Activated CD4-positive, CD25-positive, alpha-beta regulatory T cell treated with anti-CD3 and anti-CD28 coated beads, Interleukin-2, amount 50 U/mL, for 72 hours (primary cell): Measurements from ENCODE around the gene CAMKMT.

Experiments used
- DNase-seq: peaks from one replicate; pipeline ENCODE4 v3.0.0; 2021

The CAMKMT gene

DNA sequence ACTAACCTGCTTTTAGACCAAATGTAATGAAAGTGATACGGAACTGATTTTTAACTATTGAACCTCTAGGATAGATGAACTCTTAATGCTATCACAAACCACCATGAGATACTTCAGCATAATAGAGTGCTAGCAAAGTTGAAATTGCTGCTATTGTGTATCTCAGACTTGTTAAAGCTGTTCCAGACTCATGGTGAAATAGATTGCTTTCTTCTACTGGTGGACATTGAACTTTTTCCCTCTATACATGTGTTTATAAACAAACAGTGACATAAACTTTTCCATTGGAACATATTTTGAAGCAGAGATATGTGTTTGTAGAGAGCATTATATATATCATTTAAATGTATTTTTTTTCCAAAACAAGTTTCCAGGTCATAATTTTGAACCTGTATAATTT, 157.3 kb downstream of the CAMKMT start:
- DNase-seq, result no peak

DNA sequence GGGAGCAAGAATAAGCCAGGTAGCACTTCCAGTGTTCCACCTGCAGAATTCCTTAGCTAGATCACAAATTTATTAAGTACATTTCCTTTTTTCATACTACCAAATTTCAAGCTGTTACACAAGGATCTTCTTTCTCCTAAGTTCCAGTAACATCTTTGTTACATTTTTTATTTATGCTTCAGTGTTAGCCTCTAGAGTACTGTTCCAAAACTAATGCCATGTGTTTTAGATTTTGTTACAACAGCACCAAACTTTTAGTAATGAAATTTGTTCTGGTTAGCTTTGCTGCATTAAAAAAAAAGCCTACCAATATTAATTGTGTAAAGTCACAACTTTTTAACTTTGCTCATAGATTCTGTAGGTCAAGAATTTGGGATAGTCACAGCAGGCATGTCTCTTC, 161.1 kb downstream of the CAMKMT start:
- no peak for DNase-seq

DNA sequence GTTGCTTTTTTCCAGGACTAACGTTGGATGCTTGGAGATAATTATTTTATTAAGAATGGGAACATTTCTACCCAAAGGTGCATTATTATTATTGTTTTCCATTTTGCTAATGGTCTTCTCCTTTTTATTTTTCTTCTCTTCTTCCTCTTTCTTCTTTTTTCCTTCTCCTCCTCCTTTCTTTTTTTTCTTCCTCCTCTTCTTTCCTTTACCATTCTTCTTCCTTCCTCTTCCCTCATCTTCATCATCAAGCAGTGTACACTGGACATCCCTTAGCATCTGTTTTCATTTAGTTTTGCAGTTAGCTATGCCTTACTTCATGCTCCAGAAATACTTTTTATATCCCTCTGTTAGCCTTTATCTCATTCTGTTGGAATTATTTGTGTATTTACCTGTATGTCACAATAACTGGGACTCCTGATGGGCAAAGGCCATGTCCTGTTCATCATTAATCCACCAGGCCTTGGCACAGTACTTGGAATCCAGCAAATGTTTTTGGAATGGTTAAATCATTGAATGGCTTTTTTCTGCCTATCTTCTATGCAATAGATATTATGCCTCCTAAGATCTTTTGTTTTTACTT, 162.7 kb downstream of the CAMKMT start:
- no peak for DNase-seq

DNA sequence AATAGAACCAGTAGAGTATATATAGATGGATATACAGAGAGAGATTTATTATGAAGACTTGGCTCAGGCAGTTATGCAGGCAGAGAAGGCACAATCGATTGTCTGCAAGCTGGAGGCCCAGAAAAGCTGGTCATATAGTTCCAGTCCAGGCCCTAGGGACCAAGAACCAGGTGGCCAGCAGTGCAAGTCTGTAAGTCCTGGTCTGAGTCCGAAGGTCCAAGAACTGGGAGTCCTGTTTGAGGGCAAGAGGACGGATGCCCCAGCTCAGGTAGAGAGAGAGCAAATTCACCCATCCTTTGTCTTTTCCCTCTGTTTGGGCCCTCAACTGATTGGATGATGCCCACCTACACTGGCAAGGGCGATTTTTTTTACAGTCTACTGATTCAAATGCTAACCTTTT, 164.6 kb downstream of the CAMKMT start:
- DNase-seq, result no peak

DNA sequence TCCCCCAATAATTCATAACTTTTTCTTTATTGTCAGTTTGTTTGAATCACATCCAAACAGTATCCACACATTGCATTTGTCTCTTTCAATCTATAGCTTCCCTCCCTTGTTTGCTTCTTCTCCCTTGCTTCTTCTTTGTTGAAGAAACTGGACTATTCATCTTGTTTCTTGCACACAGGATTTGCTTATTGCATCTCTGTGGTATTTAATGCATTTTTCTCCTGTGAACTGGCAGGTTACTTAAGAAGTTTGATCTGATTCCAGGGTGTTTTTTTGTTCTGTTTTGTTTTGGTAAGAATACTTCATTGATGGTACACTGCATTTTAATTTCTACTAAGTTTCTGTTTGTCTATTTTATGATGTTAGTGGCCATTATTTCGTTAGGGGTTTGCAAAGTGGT, 166.8 kb downstream of the CAMKMT start:
- DNase-seq, result no peak

DNA sequence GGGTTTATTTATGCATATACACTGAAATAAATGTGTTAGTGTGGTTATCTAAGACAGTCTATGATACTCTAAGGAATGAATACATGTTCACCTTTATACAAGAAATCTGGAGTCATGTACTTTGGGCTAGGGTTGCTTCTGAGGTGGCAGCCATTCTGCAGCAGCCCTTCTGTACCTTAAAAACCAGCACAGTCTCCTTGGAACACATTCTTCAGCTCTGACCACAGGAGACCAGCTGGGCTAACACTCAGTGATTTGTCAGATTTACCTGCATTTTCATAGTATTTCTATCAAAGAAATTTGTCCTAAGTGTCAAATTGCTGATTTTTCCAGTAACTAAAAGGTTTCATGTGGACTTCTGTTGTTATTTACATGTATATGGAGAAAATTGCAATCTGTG, 167.7 kb downstream of the CAMKMT start:
- no peak for DNase-seq

DNA sequence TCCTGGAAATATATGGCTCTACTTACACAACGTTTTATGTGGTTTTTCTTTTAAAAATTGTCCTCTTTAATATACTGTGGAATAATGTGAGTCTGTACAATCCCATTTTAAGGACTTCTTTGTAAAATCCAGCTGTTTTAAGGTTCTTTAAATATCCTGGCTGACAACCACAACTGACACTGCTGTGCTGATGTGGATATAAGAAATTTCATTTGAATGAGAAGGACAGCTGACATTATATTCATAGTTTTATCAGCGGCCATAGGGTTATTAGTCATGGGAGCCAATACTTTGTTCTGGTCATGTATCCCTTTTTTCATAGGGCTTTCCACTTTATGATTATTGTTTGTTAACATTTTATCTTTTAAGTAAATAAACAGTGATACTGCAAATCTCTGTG, 169.5 kb downstream of the CAMKMT start:
- no peak for DNase-seq

DNA sequence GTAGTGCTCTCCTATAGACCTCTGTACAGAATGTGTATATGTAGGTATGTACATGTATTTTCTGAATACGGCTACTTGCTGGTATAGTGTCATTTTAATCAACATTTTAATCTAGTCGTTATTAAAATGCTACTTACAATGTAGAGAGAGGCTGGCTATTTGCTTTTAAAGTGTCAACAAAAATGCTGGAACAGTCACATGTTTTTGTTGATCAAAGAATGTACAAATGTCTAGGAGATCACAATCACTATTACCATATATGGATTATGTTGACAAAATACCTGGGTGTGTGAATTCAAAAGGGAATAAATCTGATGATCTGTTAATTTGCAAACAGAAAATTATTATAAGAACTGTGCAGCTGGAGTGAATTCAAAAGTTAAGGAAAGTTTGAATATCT, 170.3 kb downstream of the CAMKMT start:
- no peak for DNase-seq

DNA sequence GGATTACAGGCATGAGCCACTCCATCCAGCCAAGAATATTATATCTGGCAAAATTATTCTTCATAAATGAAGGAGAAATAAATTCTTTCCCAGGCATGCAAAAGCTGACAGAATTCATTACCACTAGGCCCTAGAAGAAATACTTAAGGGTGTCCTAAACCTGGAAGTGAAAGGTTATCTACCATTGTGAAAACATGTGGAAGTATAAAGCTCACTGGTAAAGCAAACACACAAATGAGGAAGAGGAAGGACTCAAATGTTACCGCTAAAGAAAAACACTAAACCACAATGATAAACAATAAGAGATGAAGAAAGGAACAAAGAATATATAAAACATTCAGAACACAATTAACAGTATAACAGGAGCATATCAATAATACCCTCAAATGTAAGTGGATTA, 171.8 kb downstream of the CAMKMT start:
- DNase-seq, result no peak

DNA sequence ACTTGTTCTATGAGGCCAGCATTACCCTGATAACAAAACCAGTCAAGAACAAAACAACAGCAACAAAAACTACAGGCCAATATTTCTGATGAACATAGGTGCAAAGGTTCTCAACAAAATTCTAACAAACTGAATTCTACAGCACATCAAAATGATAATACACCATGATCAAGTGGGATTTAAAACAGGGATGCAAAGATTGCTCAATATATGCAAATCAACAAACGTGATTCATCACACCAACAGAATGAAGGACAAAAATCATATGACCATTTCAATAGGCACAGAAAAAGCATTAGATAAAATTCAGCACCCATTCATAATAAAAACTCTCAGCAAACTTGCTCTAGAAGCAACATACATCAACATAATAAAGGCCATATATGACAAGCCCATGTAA, 173.6 kb downstream of the CAMKMT start:
- no peak for DNase-seq

DNA sequence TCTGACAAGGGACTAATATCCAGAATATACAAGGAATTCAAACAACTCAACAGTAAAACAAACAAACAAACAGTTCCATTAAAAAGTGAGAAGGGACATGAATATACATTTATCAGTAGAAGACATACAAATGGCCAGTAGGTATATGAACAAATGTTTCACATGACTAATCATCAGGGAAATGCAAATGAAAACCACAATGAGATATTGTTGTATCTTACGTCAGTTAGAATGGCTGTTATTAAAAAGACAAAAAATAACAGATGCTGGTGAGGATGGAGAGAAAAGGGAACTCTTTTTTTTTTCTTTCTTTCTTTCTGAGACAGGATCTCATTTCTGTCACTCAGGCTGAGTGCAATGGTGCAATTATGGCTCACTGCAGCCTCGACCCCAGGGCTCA, 175.5 kb downstream of the CAMKMT start:
- DNase-seq, result no peak

DNA sequence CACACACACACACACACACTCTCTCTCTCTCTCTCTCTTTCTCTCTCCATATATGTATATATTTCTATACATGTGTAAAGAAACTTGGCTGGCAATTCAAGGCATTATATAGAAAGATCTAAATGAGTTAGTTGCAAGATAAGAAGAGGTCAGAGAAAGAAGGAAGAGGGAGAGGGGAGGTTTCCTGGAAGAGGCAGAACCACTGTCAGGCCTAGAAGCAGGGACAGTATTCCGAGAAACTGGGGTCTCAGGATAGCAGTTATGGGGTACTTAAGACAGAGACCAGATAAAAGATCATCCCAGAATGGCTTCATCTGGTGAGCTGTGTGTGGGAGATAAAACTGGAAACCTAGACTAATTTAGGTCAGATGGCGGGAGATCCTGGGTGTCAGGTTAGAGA, 180.8 kb downstream of the CAMKMT start:
- DNase-seq, result no peak

DNA sequence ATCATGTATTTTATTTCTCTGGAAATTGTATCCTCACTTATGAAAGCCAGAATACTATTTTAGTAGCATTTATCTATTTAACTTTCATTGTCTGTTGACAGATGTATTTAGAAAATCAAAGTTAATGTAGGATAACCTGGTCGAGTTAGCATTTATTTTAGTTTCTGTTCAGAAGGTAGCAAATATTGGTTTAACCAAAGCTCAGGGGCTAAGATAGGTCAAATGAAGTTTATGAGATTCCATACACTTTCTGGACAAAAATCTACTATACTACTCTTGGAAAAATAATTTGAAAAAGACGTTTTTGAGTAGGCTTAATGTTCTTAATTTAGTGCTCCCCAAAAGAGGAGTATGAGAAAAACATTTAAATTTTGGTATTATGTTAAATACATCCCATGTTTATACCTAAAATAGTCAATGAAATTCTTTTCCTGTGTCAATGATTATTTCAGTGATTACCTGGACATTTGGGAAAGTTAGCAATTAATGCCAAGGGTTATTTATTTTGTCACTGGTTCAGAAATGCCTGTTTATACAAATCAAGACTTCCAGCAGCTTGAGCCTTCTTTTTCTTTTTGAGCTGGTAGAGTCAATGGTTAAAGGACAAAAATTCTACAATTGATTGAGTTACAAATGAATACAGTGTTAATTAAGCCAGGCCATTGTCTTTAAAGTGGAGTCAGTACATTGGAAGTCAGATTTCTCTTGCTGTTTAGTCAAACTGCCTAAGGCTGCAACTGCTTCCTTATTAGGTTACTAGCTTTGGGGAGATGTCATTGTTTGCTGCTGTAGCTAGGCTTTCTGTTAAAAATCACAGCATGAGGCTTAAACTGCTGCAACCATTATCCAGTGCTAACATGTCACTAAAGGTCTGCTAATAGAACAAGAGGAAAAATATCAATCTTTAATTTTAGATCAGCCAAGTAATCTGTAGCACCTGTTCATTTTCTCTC, 182.3 kb downstream of the CAMKMT start:
- DNase-seq, result no peak

DNA sequence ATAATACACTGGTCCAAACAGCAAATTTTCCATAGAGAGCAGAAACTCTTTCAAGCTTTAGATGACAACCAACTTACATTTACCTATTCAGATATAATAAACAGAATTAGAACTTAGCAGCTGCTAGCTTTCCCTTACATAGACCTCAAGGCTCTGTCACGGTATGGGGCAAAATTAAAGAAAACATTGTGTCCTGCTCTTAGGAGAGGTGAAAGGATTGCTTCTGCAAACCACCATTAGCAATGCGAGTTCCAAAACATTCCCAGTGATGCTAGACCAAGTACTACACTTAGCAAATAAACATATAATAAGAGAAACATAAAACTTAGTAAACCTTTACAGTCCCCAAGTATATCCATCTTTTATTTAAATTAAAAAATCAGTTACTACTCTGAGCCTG, 183.3 kb downstream of the CAMKMT start:
- no peak for DNase-seq

DNA sequence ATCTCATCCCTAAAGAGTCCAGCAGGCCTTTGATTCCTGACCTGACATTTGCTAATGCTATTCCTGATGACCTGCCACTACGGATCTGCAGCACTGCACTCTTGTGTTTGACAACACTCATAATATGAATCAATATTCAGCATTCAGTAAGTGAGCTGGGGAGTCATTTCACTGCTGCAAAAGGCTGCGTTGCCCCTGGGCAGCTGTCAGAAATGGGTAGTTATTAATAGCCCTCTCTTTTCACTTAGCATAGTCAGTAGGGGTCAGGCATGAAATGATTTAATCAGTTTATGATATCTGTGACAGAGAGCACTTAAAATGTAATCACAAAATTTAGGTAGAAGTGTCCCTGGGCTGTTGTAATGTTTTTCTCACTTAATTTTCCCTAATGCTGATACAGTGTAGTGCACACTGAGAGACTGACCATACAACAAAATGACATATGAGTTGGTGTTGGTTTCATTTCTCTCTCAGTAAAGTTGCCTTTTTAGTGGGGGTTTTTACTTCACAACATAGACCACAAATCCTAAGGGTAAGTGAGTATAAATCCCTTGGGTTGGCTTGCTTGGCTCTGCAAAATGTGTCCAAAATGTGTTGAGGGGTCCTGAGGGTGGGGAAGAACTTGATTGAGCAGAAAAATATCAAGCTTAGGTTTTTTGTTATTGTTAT, 184.8 kb downstream of the CAMKMT start:
- DNase-seq, result no peak

DNA sequence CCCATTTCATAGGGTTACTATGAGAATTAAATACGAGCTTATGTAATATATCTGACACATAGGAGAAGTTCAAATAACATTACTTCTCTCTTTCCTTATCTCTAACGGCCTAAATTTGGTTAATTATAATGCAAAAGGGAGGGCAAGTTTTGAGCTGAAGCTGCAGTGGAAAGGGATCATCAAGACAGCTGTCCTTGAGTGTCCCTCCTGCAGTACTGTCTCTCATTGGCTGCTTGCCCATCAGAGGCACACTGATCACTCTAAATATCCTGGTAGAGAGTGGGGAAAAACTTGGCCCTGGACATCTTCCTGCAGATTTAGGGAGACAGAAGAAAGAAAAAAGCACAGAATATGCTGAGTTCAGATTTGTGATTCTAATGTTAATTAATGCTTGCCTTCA, 186.0 kb downstream of the CAMKMT start:
- DNase-seq, result no peak

DNA sequence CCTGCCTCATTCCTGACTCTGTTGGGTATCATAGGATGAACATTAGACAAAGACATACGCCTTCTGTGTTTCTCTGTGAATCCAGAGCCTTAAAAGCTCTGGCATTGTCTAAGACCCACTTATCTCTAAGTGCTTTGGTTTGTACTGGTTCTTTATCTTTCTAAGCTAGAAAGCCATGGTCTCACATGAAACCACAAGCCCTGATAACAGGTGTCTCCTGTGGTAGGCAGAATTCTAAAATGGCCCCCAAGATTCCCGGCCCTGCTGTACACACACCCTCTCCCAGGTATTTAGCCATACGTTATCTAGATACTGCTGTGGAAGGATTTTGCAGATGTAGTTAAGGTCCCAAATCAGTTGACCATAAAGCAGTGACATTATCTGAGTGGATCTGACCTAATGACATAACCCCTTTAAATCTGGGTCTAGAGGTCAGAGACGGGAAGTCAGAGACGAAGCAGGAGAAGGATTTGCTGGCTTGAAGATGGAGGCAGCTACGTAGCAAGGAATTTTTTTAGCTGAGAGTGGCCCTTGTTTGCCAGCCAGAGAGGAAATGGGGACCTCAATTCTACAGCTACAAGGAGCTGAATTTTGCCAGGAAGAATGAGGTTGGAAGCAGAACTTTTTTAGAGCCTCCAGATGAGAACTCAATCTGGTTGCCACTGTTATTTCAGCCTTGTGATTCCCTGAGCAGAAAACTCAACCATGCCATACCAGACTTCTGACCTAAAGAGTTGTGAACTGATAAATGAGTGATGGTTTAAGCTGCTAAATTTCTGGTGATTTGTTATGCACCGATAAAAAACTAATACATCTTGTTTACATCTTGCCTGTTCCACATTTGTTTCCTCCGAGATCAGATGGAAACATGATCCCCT, 186.7 kb downstream of the CAMKMT start:
- no peak for DNase-seq

DNA sequence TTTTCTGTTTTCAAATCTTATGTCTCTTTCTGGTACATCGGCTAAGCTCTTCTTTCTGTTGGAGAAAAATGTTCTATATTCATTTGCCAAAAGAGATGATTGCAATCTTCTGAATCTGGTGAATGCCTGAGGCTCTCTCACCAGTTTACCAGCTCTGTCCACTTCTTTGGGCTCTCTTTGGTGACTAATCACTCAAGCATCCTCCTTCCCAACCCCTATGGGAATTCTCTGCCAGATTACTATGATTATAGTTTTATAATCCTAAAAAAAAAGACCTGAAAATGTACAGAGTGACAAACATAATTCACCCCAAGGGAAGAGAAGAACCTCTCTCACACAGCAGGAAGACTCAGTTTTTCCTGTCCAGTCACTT, 187.3 kb downstream of the CAMKMT start:
- no peak for DNase-seq

DNA sequence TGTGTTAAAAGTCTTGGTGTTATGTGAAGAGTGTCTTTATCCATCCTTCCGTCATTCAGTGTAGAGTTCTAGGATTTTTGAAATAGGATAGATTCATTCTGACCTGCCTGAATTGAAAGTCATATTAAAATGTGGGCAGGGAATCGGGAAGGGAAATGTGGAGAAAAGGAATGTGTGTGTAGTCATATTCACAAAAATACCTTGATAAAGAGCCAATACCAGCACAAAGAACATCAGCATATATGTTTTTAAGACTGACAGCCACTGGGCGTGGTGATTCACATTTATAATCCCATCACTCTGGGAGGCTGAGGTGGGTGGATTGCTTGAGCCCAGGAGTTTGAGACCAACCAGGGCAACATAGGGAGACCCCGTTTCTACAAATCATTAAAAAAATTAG, 188.1 kb downstream of the CAMKMT start:
- DNase-seq, result no peak

DNA sequence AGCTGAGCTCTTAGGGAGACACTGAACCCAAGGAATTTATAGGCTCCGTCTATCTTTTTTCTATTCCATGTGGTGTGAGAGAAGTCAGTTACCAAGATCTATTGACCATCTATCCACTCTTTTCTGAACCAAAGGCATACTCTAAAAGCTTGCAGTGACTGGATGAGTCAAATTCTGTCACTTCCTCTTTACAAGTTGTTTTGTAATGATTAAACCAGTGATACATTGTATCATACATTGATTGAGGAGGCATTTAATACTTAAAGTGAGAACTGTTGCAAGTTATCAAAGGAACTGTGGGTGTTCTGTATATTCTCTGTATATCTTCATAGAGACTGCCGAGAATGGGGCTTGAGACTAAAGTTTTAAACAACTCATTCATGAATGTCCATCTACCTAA, 188.8 kb downstream of the CAMKMT start:
- no peak for DNase-seq

DNA sequence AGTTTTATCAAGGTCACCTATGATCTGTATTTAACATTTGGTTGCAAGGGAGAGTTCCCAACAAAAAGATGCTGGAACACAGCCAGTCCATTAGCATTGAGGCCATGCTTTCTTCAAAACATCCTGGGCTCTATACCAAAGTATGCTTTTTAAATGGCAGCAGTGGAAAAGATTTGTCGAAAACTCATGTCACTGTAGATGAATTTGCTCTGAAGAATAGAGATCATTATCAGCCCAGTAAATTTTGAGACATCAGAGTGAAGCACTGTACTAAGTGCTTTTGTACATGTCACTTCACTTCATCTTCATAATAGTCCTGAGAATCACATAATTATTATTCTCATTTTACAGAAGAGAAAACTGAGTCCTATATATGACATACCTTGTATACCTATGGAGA, 189.8 kb downstream of the CAMKMT start:
- no peak for DNase-seq

DNA sequence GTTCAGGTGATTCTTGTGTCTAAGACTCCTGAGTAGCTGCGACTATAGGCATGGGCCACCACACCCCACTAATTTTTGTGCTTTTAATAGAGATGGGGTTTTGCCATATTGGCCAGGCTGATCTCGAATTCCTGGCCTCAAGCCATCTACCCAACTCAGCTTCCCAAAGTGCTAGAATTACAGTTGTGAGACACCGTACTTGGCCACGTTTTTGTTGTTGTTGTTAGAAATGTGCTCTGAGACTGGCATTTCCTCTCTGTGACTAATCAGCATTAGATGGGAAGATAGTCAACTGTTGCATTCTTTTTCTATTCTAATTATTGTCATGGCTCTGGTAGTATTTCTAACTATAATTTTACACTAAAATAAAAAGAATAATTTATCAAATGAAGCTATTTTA, 191.7 kb downstream of the CAMKMT start:
- no peak for DNase-seq

DNA sequence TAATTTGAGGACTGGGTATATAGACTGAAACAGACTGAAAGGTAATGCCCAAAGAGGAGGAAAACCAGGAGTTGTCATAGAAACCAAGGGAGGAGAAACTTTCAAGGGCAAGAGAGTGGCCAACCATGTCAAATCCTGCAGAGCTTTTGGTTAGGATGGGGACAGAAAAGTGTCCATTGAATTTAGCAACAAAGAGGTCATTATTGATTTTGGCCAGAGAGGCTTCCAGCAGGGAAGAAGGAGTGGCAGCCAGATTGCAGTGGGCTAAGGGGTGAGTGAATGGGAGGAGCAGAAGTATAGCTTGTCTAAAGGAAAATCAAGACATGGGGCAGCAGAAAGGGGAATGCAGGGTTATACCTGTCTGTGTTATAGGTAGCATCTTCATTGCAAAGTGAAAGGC, 194.0 kb downstream of the CAMKMT start:
- DNase-seq, result no peak
